Karpas-422 (cell line): ENCODE measurements around the gene LINS1. TPM values are rescaled to one million over a fixed set of nuclear protein-coding genes. Genes with fewer than 3 reads are reported as not detected.
"Not testable (repeated sequence)": the region's sequence is repeated elsewhere in the genome, so short reads cannot be mapped to it uniquely, and the experiment has no call there.

ENCODE experiments used
- DNase-seq: peaks from one replicate; pipeline ENCODE4 v3.0.0-alpha.2; 2015
- H2AFZ ChIP-seq: fragments of 200-600 bp; sonication (generic); 2 replicates; pipeline ENCODE4 v1.6.1; 2014; ENCODE audit warnings: antibody characterized with exemption, low read length, mixed read lengths
- H3K27ac ChIP-seq: fragments of 200-600 bp; sonication (generic); 2 replicates; pipeline ENCODE4 v1.5.1; 2014; ENCODE audit warnings: mild to moderate bottlenecking, low read length, moderate library complexity
- H3K27me3 ChIP-seq: fragments of 200-600 bp; sonication (generic); 2 replicates; pipeline ENCODE4 v1.6.1; 2014; ENCODE audit warnings: low read length, mixed read lengths
- H3K36me3 ChIP-seq: fragments of 200-600 bp; sonication (generic); 2 replicates; pipeline ENCODE4 v1.6.1; 2014; ENCODE audit warnings: low read length, mixed read lengths; ENCODE audit not compliant: insufficient read depth
- H3K4me1 ChIP-seq: fragments of 200-600 bp; sonication (generic); 2 replicates; pipeline ENCODE4 v1.6.1; 2014; ENCODE audit warnings: mild to moderate bottlenecking, low read length, mixed read lengths
- H3K4me2 ChIP-seq: fragments of 200-600 bp; sonication (generic); 2 replicates; pipeline ENCODE4 v1.6.1; 2014; ENCODE audit warnings: low read length, low read depth, mild to moderate bottlenecking; ENCODE audit not compliant: poor library complexity, severe bottlenecking
- H3K4me3 ChIP-seq: fragments of 200-600 bp; sonication (generic); 2 replicates; pipeline ENCODE4 v1.5.1; 2014; ENCODE audit warnings: mild to moderate bottlenecking, antibody characterized with exemption, low read length, mixed read lengths
- H3K79me2 ChIP-seq: fragments of 200-600 bp; sonication (generic); 2 replicates; pipeline ENCODE4 v1.6.1; 2014; ENCODE audit warnings: mild to moderate bottlenecking, low read length, mixed read lengths
- H3K9ac ChIP-seq: fragments of 200-600 bp; sonication (generic); 2 replicates; pipeline ENCODE4 v1.6.0; 2014; ENCODE audit warnings: low read length
- H3K9me2 ChIP-seq: fragments of 200-600 bp; sonication (generic), shearing (Covaris generic); replicated peaks from 2 replicates; pipeline ENCODE4 v1.6.0; 2014; ENCODE audit warnings: mild to moderate bottlenecking, low read length, moderate library complexity; ENCODE audit not compliant: insufficient read depth
- H3K9me3 ChIP-seq: fragments of 300-700, 200-600 bp; sonication (generic); 2 replicates; pipeline ENCODE4 v1.6.1; 2014; ENCODE audit warnings: low read length, mixed read lengths
- H4K20me1 ChIP-seq: fragments of 200-600 bp; sonication (generic); 2 replicates; pipeline ENCODE4 v1.6.1; 2014; ENCODE audit warnings: mild to moderate bottlenecking, antibody characterized with exemption, low read length, low read depth; ENCODE audit not compliant: insufficient read depth
- total RNA-seq: library from RNA; depleted of rRNA; stranded (reverse); fragments of >200 nt; shearing (Covaris generic); gene quantifications from 2 replicates; pipeline ENCODE4 v1.2.3, GENCODE V29; 2014; ENCODE audit warnings: low replicate concordance

Gene LINS1
- total RNA-seq, 1 experiment from 2014 or later = 31.7 TPM

GRCh38 chr15:100598655-100599054 is 3.3 kb downstream of the LINS1 start:
- Histone ChIP-seq H3K4me3 (no peak overlapping the region), H3K9me2 (no peaks in the 10 kb centered on the region), H3K9me3 (peaks cover 2% of the 10 kb centered on the region; the same call in 1 of the 2 replicates), H3K27me3 (no peaks in the 10 kb centered on the region), H3K36me3 (peaks cover 12% of the 10 kb centered on the region), H3K9ac (no peak overlapping the region), H3K79me2 (peaks cover 94% of the 10 kb centered on the region), H3K4me1 (peaks cover 42% of the 10 kb centered on the region), H3K27ac (no peak overlapping the region), H2AFZ (no peak overlapping the region), H3K4me2 (no peak overlapping the region), H4K20me1 (no peaks in the 10 kb centered on the region)
- DNase-seq = peak; percentile 22

- Histone ChIP-seq H3K27ac (no peak overlapping the region), H3K9me2 (no peaks in the 10 kb centered on the region), H3K36me3 (peaks cover 12% of the 10 kb centered on the region), H3K27me3 (no peaks in the 10 kb centered on the region), H4K20me1 (no peaks in the 10 kb centered on the region), H3K4me2 (no peak overlapping the region), H3K9me3 (peaks cover 2% of the 10 kb centered on the region; the same call in 1 of the 2 replicates), H3K79me2 (peaks cover 94% of the 10 kb centered on the region), H3K9ac (no peak overlapping the region), H3K4me1 (peaks cover 38% of the 10 kb centered on the region), H2AFZ (no peak overlapping the region), H3K4me3 (no peak overlapping the region)
- DNase-seq = peak; percentile 28
Measured at GRCh38 chr15:100597862-100598261, 4.1 kb downstream of the LINS1 start.

GRCh38 chr15:100596792-100597191 is 5.2 kb downstream of the LINS1 start:
- H3K4me1 ChIP-seq = peaks cover 38% of the 10 kb centered on the region
- H3K9ac ChIP-seq = no peak overlapping the region
- peaks cover 8% of the 10 kb centered on the region; the same call in 1 of the 2 replicates for H3K9me3 ChIP-seq
- peak; percentile 34 for DNase-seq
- no peaks in the 10 kb centered on the region for H4K20me1 ChIP-seq
- peak overlapping the region; percentile 2; the same call in 1 of the 2 replicates for H3K4me3 ChIP-seq
- H2AFZ ChIP-seq = no peak overlapping the region
- peaks cover 12% of the 10 kb centered on the region for H3K36me3 ChIP-seq
- no peaks in the 10 kb centered on the region for H3K9me2 ChIP-seq
- no peaks in the 10 kb centered on the region for H3K27me3 ChIP-seq
- no peak overlapping the region for H3K27ac ChIP-seq
- H3K4me2 ChIP-seq = peak overlapping the region; percentile 28
- H3K79me2 ChIP-seq = peaks cover 100% of the 10 kb centered on the region

GRCh38 chr15:100595964-100596363 is 6.0 kb downstream of the LINS1 start:
- Histone ChIP-seq H3K4me1 (peaks cover 38% of the 10 kb centered on the region), H3K79me2 (peaks cover 100% of the 10 kb centered on the region), H3K27ac (no peak overlapping the region), H3K9ac (no peak overlapping the region), H4K20me1 (no peaks in the 10 kb centered on the region), H3K9me2 (no peaks in the 10 kb centered on the region), H3K9me3 (peaks cover 8% of the 10 kb centered on the region; the same call in 1 of the 2 replicates), H3K27me3 (no peaks in the 10 kb centered on the region), H3K4me2 (peak overlapping the region; percentile 27), H3K4me3 (no peak overlapping the region), H3K36me3 (peaks cover 12% of the 10 kb centered on the region), H2AFZ (no peak overlapping the region)
- DNase-seq = no peak

GRCh38 chr15:100593431-100593830 is 8.6 kb downstream of the LINS1 start:
- H3K9me3 ChIP-seq = peaks cover 26% of the 10 kb centered on the region

GRCh38 chr15:100592898-100593297 is 9.1 kb downstream of the LINS1 start:
- no peak for DNase-seq
- Histone ChIP-seq H3K9me2 (no peaks in the 10 kb centered on the region), H3K4me1 (peaks cover 16% of the 10 kb centered on the region)

More at GRCh38 chr15:100593431-100593830, 8.6 kb downstream of the LINS1 start:
- Histone ChIP-seq H3K27me3 (no peaks in the 10 kb centered on the region), H3K36me3 (peaks cover 12% of the 10 kb centered on the region), H4K20me1 (no peaks in the 10 kb centered on the region), H2AFZ (no peak overlapping the region), H3K79me2 (peaks cover 99% of the 10 kb centered on the region), H3K9me2 (no peaks in the 10 kb centered on the region), H3K4me2 (no peak overlapping the region), H3K4me3 (no peak overlapping the region), H3K4me1 (peaks cover 17% of the 10 kb centered on the region), H3K27ac (no peak overlapping the region), H3K9ac (no peak overlapping the region)
- no peak for DNase-seq

GRCh38 chr15:100591835-100592234 is 10.1 kb downstream of the LINS1 start:
- peaks cover 12% of the 10 kb centered on the region for H3K36me3 ChIP-seq
- H3K27me3 ChIP-seq = no peaks in the 10 kb centered on the region
- H3K9me2 ChIP-seq = no peaks in the 10 kb centered on the region
- no peak overlapping the region for H3K9ac ChIP-seq
- H3K4me3 ChIP-seq = no peak overlapping the region
- no peaks in the 10 kb centered on the region for H4K20me1 ChIP-seq
- peaks cover 40% of the 10 kb centered on the region for H3K9me3 ChIP-seq
- H2AFZ ChIP-seq = no peak overlapping the region
- H3K79me2 ChIP-seq = peaks cover 97% of the 10 kb centered on the region
- DNase-seq = no peak
- peaks cover 10% of the 10 kb centered on the region for H3K4me1 ChIP-seq
- no peak overlapping the region for H3K4me2 ChIP-seq
- no peak overlapping the region for H3K27ac ChIP-seq

More at GRCh38 chr15:100592898-100593297, 9.1 kb downstream of the LINS1 start:
- Histone ChIP-seq H2AFZ (no peak overlapping the region), H3K27me3 (no peaks in the 10 kb centered on the region), H3K36me3 (peaks cover 12% of the 10 kb centered on the region), H3K4me3 (no peak overlapping the region), H3K9ac (no peak overlapping the region), H3K9me3 (peaks cover 32% of the 10 kb centered on the region), H3K4me2 (no peak overlapping the region), H3K27ac (no peak overlapping the region), H3K79me2 (peaks cover 99% of the 10 kb centered on the region), H4K20me1 (no peaks in the 10 kb centered on the region)

DNA sequence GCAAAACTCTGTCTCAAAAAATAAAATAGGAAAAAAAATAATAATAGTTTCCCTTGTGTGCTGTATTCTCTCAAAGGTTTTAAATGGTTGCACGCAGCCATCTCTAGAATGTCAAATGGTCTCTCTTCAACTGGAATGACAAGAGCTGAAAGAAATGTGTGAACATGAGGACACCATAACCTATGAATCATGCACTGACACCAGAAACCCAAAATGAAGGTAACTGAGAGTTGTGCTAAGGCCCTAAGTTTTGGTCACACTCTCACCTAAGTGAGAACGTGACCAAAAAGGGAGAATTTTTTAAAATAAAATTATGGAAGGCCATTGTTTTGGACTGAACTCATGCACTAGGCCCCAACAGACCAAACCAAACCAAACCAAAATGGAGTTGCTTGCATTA is 10.8 kb downstream of the LINS1 start:
- H3K27ac ChIP-seq, DNase-seq, H3K4me1 ChIP-seq, H3K9ac ChIP-seq, H3K27me3 ChIP-seq, H2AFZ ChIP-seq, H3K4me3 ChIP-seq, H4K20me1 ChIP-seq, H3K9me2 ChIP-seq, H3K4me2 ChIP-seq: not testable (repeated sequence)
- Histone ChIP-seq H3K9me3 (peaks cover 40% of the 10 kb centered on the region), H3K36me3 (peaks cover 12% of the 10 kb centered on the region), H3K79me2 (peaks cover 93% of the 10 kb centered on the region)
